GM13977 (cell line): ENCODE measurements around the gene SSMEM1.
"Not testable (repeated sequence)": the region's sequence is repeated elsewhere in the genome, so short reads cannot be mapped to it uniquely, and the experiment has no call there.

Source experiments
- DNase-seq: peaks from one replicate; pipeline ENCODE4 v3.0.0; 2012; ENCODE audit warnings: low spot score
- CTCF ChIP-seq: IDR thresholded peaks from 2 replicates; pipeline ENCODE4 v1.5.1; 2012; ENCODE audit warnings: mild to moderate bottlenecking, control low read depth; ENCODE audit not compliant: insufficient read depth; ENCODE audit errors: extremely low read depth, missing control alignments
- in situ Hi-C: fragments of 300-500 bp; cut with MboI; formaldehyde crosslinking; loops from one replicate; pipeline ENCODE4 v1.12.0; 2022; ENCODE audit warnings: low sequenced_read_pairs, low pct_unique_long_range_greater_than_20kb, mixed read lengths, inconsistent platforms; ENCODE audit not compliant: unreplicated experiment

SSMEM1 gene

GRCh38 chr7:130218806-130219620 is 11.4 kb downstream of the SSMEM1 start:
- in situ Hi-C loops, result no loop called here

GRCh38 chr7:130219871-130220270 is 12.2 kb downstream of the SSMEM1 start:
- no peak for DNase-seq
- in situ Hi-C loops, result no loop called here
- no peak for TF ChIP-seq CTCF

More at GRCh38 chr7:130218806-130219620, 11.4 kb downstream of the SSMEM1 start:
- TF ChIP-seq CTCF, result no peak
- no peak for DNase-seq

- no peak for DNase-seq
- TF ChIP-seq CTCF, result no peak
- in situ Hi-C loops, result no loop called here
Measured at GRCh38 chr7:130221746-130222145, 14.1 kb downstream of the SSMEM1 start.

GRCh38 chr7:130223646-130224045 is 16.0 kb downstream of the SSMEM1 start:
- in situ Hi-C loops, result no loop called here
- no peak for DNase-seq
- TF ChIP-seq CTCF, result no peak

GRCh38 chr7:130224210-130224609 is 16.6 kb downstream of the SSMEM1 start:
- DNase-seq, result no peak
- TF ChIP-seq CTCF, result no peak
- in situ Hi-C loops, result no loop called here

- in situ Hi-C loops, DNase-seq: not testable (repeated sequence)
Measured at GRCh38 chr7:130224923-130225322, 17.3 kb downstream of the SSMEM1 start.

- in situ Hi-C loops, result no loop called here
- DNase-seq, result no peak
- no peak for TF ChIP-seq CTCF
Measured at GRCh38 chr7:130226333-130226732, 18.7 kb downstream of the SSMEM1 start.
